Osteoblast (primary cell): ENCODE results near the gene SAMD11. TPM values are rescaled to one million over a fixed set of nuclear protein-coding genes. Genes with fewer than 3 reads are reported as not detected.

Experiments
- DNase-seq: peaks from one replicate; pipeline ENCODE4 v3.0.0; 2011; ENCODE audit warnings: low spot score, mixed read lengths; ENCODE audit not compliant: insufficient read length; ENCODE audit errors: missing footprints
- H2AFZ ChIP-seq: 2 replicates; pipeline ENCODE4 v1.6.0; 2011; ENCODE audit warnings: mild to moderate bottlenecking, low read length
- H3K27ac ChIP-seq: 2 replicates; pipeline ENCODE4 v1.5.1; 2011; ENCODE audit warnings: mild to moderate bottlenecking, low read depth, low read length, moderate library complexity
- H3K27me3 ChIP-seq: 2 replicates; pipeline ENCODE4 v1.6.0; 2012; ENCODE audit warnings: mild to moderate bottlenecking, control low read depth, inconsistent platforms, low read length, moderate library complexity; ENCODE audit not compliant: insufficient read depth
- H3K36me3 ChIP-seq: 2 replicates; pipeline ENCODE4 v1.5.1; 2011; ENCODE audit warnings: mild to moderate bottlenecking, low read length, control low read depth, moderate library complexity; ENCODE audit not compliant: insufficient read depth
- H3K4me1 ChIP-seq: 2 replicates; pipeline ENCODE4 v1.5.1; 2011; ENCODE audit warnings: mild to moderate bottlenecking, low read length, control low read depth, moderate library complexity; ENCODE audit not compliant: insufficient read depth
- H3K4me2 ChIP-seq: 2 replicates; pipeline ENCODE4 v1.6.0; 2011; ENCODE audit warnings: mild to moderate bottlenecking, low read length; ENCODE audit not compliant: insufficient read depth
- H3K4me3 ChIP-seq: fragments of 200-600 bp; sonication (generic); 3 replicates; pipeline ENCODE4 v1.5.1; 2012; ENCODE audit warnings: mild to moderate bottlenecking, low read length, inconsistent platforms; ENCODE audit not compliant: insufficient read depth
- H3K79me2 ChIP-seq: 2 replicates; pipeline ENCODE4 v1.6.0; 2012; ENCODE audit warnings: mild to moderate bottlenecking, low read length, control low read depth, inconsistent platforms; ENCODE audit not compliant: insufficient read depth
- H3K9me3 ChIP-seq: 2 replicates; pipeline ENCODE4 v1.5.1; 2011; ENCODE audit warnings: low read depth, low read length, control low read depth
- H4K20me1 ChIP-seq: 2 replicates; pipeline ENCODE4 v1.6.0; 2012; ENCODE audit warnings: mild to moderate bottlenecking, low read length, control low read depth; ENCODE audit not compliant: insufficient read depth
- total RNA-seq: library from RNA; depleted of rRNA; stranded (reverse); fragments of >200 nt; gene quantifications from 2 replicates; pipeline ENCODE4 v1.2.3, GENCODE V29; 2012
- TF ChIP-seq, protein P1 (sequence below): IDR thresholded peaks from 2 replicates; pipeline ENCODE4 v1.5.1; 2011; ENCODE audit warnings: mild to moderate bottlenecking, low read depth, low read length, moderate library complexity; ENCODE audit errors: extremely low read depth

The SAMD11 gene
- total RNA-seq, 1 donor: 8.3 TPM

DNA sequence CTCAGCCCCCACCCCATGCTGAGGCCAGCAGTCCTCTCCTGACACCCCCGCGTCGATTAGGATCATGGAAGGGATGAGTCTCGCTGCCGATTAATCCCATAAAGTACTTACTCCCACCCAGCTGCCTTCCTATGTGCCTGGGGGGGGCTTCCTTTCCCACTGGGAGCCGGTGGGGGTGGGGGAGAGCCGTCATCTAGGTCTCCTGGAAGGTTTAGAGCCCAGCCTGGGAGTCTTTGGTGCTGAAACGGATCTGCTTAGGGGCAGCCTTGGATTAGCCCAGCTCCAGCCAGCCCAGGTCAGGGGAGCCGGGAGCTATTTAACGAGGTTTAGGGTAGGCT lies 9.8 kb downstream of the SAMD11 start:
- peaks cover 20% of the 10 kb centered on the region for H4K20me1 ChIP-seq
- no peak overlapping the region for H2AFZ ChIP-seq
- H3K27me3 ChIP-seq: no peaks in the 10 kb centered on the region
- H3K27ac ChIP-seq: no peak overlapping the region
- H3K4me3 ChIP-seq: no peak overlapping the region
- H3K79me2 ChIP-seq: no peaks in the 10 kb centered on the region
- peaks cover 3% of the 10 kb centered on the region for H3K36me3 ChIP-seq
- H3K4me2 ChIP-seq: no peak overlapping the region
- H3K4me1 ChIP-seq: peaks cover 6% of the 10 kb centered on the region
- TF ChIP-seq, protein P1, sequence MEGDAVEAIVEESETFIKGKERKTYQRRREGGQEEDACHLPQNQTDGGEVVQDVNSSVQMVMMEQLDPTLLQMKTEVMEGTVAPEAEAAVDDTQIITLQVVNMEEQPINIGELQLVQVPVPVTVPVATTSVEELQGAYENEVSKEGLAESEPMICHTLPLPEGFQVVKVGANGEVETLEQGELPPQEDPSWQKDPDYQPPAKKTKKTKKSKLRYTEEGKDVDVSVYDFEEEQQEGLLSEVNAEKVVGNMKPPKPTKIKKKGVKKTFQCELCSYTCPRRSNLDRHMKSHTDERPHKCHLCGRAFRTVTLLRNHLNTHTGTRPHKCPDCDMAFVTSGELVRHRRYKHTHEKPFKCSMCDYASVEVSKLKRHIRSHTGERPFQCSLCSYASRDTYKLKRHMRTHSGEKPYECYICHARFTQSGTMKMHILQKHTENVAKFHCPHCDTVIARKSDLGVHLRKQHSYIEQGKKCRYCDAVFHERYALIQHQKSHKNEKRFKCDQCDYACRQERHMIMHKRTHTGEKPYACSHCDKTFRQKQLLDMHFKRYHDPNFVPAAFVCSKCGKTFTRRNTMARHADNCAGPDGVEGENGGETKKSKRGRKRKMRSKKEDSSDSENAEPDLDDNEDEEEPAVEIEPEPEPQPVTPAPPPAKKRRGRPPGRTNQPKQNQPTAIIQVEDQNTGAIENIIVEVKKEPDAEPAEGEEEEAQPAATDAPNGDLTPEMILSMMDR: no peak
- H3K9me3 ChIP-seq: no peaks in the 10 kb centered on the region
- DNase-seq: no peak

DNA sequence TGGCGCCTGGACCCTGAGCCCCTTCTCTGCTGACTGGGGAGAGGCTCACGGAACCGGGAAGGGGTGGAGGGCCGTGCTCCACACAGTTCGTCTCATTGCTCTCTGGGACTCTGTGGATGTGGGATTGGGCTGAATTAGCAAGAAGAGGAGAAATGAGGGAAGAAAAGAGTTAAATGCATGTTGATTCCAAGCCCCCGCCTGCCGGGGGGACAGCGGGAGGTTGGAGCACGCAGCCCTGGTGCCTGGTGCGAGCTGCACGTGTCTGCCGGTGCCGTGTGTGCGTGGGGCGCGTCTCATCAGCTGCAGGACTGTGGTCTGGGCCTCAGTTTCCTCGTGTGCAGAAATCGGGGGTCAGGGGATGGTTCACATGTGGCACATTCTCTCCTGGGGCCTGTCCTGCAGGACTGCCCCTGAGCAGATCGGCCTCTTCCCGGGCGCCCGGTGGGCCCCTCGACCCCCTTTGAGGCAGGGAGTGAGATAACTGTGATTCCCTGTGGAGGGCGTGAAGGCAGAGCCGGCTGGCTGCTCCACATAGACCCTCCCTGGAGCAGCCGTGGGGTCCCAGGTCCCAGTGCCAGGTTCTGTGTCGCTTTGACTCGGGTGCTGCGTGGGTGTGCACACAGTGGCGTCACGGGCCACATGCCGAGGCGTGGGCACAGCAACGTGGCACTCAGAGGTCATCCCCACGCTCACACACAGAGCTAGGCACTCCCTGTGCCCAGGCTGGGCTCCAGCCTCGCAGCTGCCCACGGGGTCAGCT lies 11.4 kb downstream of the SAMD11 start:
- peaks cover 17% of the 10 kb centered on the region for H3K4me1 ChIP-seq
- peaks cover 11% of the 10 kb centered on the region for H4K20me1 ChIP-seq
- DNase-seq: no peak
- no peaks in the 10 kb centered on the region for H3K27me3 ChIP-seq
- no peak overlapping the region for H2AFZ ChIP-seq
- TF ChIP-seq, protein P1: no peak
- no peaks in the 10 kb centered on the region for H3K9me3 ChIP-seq
- no peak overlapping the region for H3K4me2 ChIP-seq
- no peak overlapping the region for H3K4me3 ChIP-seq
- no peak overlapping the region for H3K27ac ChIP-seq
- peaks cover 3% of the 10 kb centered on the region for H3K36me3 ChIP-seq
- H3K79me2 ChIP-seq: no peaks in the 10 kb centered on the region

DNA sequence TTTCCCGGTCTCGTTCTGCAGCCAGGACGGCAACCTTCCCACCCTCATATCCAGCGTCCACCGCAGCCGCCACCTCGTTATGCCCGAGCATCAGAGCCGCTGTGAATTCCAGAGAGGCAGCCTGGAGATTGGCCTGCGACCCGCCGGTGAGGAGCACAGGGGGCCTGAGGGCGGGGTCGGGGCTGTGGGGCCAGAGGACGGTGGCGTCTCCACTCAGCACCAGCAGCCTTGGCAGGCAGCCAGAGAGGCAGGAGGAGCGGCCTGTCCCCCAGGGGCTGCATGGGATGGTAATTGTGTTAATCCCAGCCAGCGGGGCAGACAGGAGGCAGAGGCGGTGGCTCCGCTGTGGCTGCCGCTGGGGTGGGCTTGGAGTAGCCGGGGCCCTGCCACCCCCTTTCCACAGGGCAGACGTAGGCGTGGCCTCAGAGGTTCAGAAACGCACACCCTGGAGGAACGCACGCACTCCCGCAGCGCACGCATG lies 12.1 kb downstream of the SAMD11 start:
- Histone ChIP-seq H3K4me3 (no peak overlapping the region), H3K36me3 (peaks cover 3% of the 10 kb centered on the region), H2AFZ (no peak overlapping the region), H3K4me1 (peaks cover 21% of the 10 kb centered on the region), H3K79me2 (no peaks in the 10 kb centered on the region), H3K9me3 (no peaks in the 10 kb centered on the region), H4K20me1 (peaks cover 11% of the 10 kb centered on the region), H3K27ac (no peak overlapping the region), H3K27me3 (no peaks in the 10 kb centered on the region), H3K4me2 (no peak overlapping the region)
- DNase-seq: no peak
- TF ChIP-seq, protein P1: no peak

DNA sequence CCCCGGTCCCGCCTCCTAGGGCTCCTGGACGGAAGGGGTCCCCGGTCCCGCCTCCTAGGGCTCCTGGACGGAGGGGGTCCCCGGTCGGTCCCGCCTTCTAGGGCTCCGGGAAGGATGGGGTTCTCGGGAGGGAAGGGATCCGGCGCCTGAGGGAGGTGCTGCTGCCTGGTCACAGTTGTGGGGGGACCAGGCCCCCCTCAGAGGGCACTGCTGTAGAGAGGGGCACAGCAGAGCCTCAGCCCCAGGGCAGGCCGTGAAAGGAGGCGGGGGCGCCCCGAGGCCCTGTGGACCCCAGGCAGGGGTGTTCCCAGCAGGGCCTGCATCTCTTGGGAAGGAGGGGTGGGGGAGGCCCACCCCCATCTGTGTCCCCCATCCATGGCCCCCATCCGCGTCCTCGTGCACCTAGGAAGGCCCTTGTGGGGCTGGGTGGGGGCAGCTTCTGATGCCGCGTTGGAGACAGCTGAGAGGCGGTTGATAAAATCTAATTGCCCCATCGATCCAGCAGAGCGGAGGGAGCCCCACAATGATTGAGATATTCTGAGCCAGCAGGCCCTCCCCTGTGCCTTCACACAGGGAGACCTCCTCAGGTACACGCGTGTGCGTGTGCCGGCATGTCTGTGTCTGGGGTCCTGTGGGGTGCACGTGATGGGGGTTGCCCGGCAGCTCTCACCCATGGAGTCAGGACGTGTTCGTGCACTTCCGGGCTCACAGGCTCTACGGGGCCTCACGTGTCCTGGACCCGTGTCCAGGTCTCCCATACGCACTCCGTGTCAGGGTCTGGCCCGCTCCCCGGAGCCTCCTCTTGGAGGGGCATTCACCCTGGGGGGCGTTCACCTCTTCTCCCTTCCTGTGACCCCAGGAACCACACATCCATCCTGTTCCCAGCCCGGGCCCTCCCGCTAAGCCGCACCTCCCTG lies 12.9 kb downstream of the SAMD11 start:
- no peaks in the 10 kb centered on the region for H3K79me2 ChIP-seq
- H3K4me2 ChIP-seq: no peak overlapping the region
- no peak overlapping the region for H2AFZ ChIP-seq
- peaks cover 28% of the 10 kb centered on the region for H3K4me1 ChIP-seq
- TF ChIP-seq, protein P1: no peak
- no peak overlapping the region for H3K4me3 ChIP-seq
- H3K36me3 ChIP-seq: peaks cover 3% of the 10 kb centered on the region
- no peaks in the 10 kb centered on the region for H3K27me3 ChIP-seq
- no peak overlapping the region for H3K27ac ChIP-seq
- DNase-seq: no peak
- peaks cover 8% of the 10 kb centered on the region for H4K20me1 ChIP-seq
- H3K9me3 ChIP-seq: no peaks in the 10 kb centered on the region
